Measurements from ENCODE around the gene CNOT4. TPM values are rescaled to one million over a fixed set of nuclear protein-coding genes. Genes with fewer than 3 reads are reported as not detected.

The CNOT4 gene
- total and polyA plus RNA-seq, 2 of the 13 experiments (the other 11 are each of a cell fraction or from before 2014, with no cell fraction given): 7.4 to 8.4 TPM

- no peak for FAIRE-seq
- TF ChIP-seq ADNP (CRISPR knock-in tag; IDR thresholded peaks at IDR 0.05) (no peak), RXRA (CRISPR knock-in tag; IDR thresholded peaks at IDR 0.05) (no peak)
- DNase-seq (ENCODE audit: low spot score): no peak
- H4K20me1 ChIP-seq (ENCODE audit: insufficient read depth, low read length): no peaks in the 10 kb centered on the region
- intact Hi-C loops (cut with micrococcal nuclease; ENCODE audit: unreplicated experiment) (no loop called here), in situ Hi-C loops (cut with HindIII; ENCODE audit: extremely low pct_ligation_motif_present, low pct_unique_long_range_greater_than_20kb) (no loop called here)
- no peak for ATAC-seq
- no peak overlapping the region for H3K27ac ChIP-seq (ENCODE audit: extremely low read length, insufficient read depth, low read length)
- H3K79me2 ChIP-seq (ENCODE audit: insufficient read depth, low read length): no peaks in the 10 kb centered on the region
- peaks cover 25% of the 10 kb centered on the region for H3K4me1 ChIP-seq (ENCODE audit: insufficient read depth, low read length)
- 97% methylated on average over 1 of the region's 1 CpG for WGBS (ENCODE audit: low lambda C conversion rate)
- no peak overlapping the region for H3K4me3 ChIP-seq (replicated peaks in 1 of 3; ENCODE audit: insufficient read depth in 1 of 3, low read depth in 2 of 3, low read length in 3 of 3)
- H3K9me3 ChIP-seq (ENCODE audit: low read length): no peaks in the 10 kb centered on the region
- no TSS peak for BruUV-seq (replicated peaks)
- no peaks in the 10 kb centered on the region for H3K36me3 ChIP-seq (replicated peaks in 1 of 2; ENCODE audit: control insufficient read depth in 1 of 2, insufficient read depth in 2 of 2, low read length in 2 of 2)
- no peaks in the 10 kb centered on the region for H3K27me3 ChIP-seq (ENCODE audit: control insufficient read depth in 1 of 2, insufficient read depth in 2 of 2, low read length in 2 of 2)
- H3K4me2 ChIP-seq (ENCODE audit: low read depth, low read length): no peak overlapping the region
- H3K9ac ChIP-seq (ENCODE audit: insufficient read depth, low read depth, low read length): no peak overlapping the region
- POLR2A ChIA-PET: no interaction called here
- no peak overlapping the region for H2AFZ ChIP-seq (ENCODE audit: low read length)
- CTCF ChIA-PET (ENCODE audit: low intra/inter-chr PET ratio, low total read pairs): no interaction called here
These were observed 139.2 kb downstream of the CNOT4 start for GRCh38 chr7:135370656-135371055.

DNA sequence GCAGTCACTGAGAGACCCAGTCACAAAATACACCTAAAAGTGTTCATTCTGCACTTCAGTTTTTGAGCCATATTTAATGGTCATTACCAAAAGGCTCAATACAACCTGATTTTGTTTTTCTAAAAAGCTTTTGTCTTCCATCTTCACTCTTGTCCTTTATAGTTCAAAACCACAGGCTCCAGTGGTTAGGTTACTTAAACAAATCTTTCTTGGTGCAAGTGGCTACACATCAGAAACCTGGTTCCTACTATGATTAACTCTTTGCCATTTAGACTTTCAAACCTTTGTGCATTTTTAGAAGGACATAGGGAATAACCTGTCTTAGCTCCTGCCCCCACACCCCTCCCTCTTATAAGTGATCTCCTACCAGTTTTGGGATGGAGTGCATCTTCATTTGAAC lies 140.5 kb downstream of the CNOT4 start:
- peaks cover 25% of the 10 kb centered on the region for H3K4me1 ChIP-seq (ENCODE audit: insufficient read depth, low read length)
- DNase-seq (ENCODE audit: low spot score) (no peak), ATAC-seq (no peak), FAIRE-seq (no peak)
- no peak overlapping the region for H3K4me3 ChIP-seq (replicated peaks in 1 of 3; ENCODE audit: insufficient read depth in 1 of 3, low read depth in 2 of 3, low read length in 3 of 3)
- ChIA-PET CTCF (ENCODE audit: low intra/inter-chr PET ratio, low total read pairs) (no interaction called here), POLR2A (no interaction called here)
- BruUV-seq (replicated peaks): no TSS peak
- no peak overlapping the region for H3K4me2 ChIP-seq (ENCODE audit: low read depth, low read length)
- H3K36me3 ChIP-seq (replicated peaks in 1 of 2; ENCODE audit: control insufficient read depth in 1 of 2, insufficient read depth in 2 of 2, low read length in 2 of 2): no peaks in the 10 kb centered on the region
- H3K9ac ChIP-seq (ENCODE audit: insufficient read depth, low read depth, low read length): no peak overlapping the region
- TF ChIP-seq AGO2 (optimal IDR thresholded peaks at IDR 0.05; ENCODE audit: low read depth, low read length): no peak
- TF ChIP-seq, protein P1, sequence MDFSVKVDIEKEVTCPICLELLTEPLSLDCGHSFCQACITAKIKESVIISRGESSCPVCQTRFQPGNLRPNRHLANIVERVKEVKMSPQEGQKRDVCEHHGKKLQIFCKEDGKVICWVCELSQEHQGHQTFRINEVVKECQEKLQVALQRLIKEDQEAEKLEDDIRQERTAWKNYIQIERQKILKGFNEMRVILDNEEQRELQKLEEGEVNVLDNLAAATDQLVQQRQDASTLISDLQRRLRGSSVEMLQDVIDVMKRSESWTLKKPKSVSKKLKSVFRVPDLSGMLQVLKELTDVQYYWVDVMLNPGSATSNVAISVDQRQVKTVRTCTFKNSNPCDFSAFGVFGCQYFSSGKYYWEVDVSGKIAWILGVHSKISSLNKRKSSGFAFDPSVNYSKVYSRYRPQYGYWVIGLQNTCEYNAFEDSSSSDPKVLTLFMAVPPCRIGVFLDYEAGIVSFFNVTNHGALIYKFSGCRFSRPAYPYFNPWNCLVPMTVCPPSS (IDR thresholded peaks at IDR 0.05): no peak
- TF ChIP-seq ZNF235 (CRISPR knock-in tag; IDR thresholded peaks at IDR 0.05; ENCODE audit: borderline replicate concordance): no peak
- no peak for TF ChIP-seq RFX1 (IDR thresholded peaks at IDR 0.05)
- TF ChIP-seq GPN1 (CRISPR knock-in tag; IDR thresholded peaks at IDR 0.05; ENCODE audit: borderline replicate concordance): no peak
- TF ChIP-seq ZNF567 (CRISPR knock-in tag; IDR thresholded peaks at IDR 0.05; ENCODE audit: borderline replicate concordance): no peak
- TF ChIP-seq SAFB2 (CRISPR knock-in tag; IDR thresholded peaks at IDR 0.05; ENCODE audit: borderline replicate concordance, low read depth): no peak
- no peak for TF ChIP-seq MYNN (CRISPR knock-in tag; IDR thresholded peaks at IDR 0.05; ENCODE audit: low read depth)
- TF ChIP-seq KLF6 (CRISPR knock-in tag; IDR thresholded peaks at IDR 0.05): no peak
- TF ChIP-seq HMGA1 (CRISPR knock-in tag; conservative IDR thresholded peaks at IDR 0.05): no peak
- TF ChIP-seq ZNF337 (CRISPR knock-in tag; IDR thresholded peaks at IDR 0.05; ENCODE audit: borderline replicate concordance, low read depth): no peak
- TF ChIP-seq TCF7L2 (IDR thresholded peaks at IDR 0.05; ENCODE audit: low read depth, low read length): no peak
- no peak for TF ChIP-seq SRY (CRISPR knock-in tag; IDR thresholded peaks at IDR 0.05)
- H2AFZ ChIP-seq (ENCODE audit: low read length): no peak overlapping the region
- no peaks in the 10 kb centered on the region for H3K79me2 ChIP-seq (ENCODE audit: insufficient read depth, low read length)
- H3K27me3 ChIP-seq (ENCODE audit: control insufficient read depth in 1 of 2, insufficient read depth in 2 of 2, low read length in 2 of 2): no peaks in the 10 kb centered on the region
- intact Hi-C loops (cut with micrococcal nuclease; ENCODE audit: unreplicated experiment) (no loop called here), in situ Hi-C loops (cut with HindIII; ENCODE audit: extremely low pct_ligation_motif_present, low pct_unique_long_range_greater_than_20kb) (no loop called here)
- H4K20me1 ChIP-seq (ENCODE audit: insufficient read depth, low read length): no peaks in the 10 kb centered on the region
- H3K27ac ChIP-seq (ENCODE audit: extremely low read length, insufficient read depth, low read length): no peak overlapping the region
- no peaks in the 10 kb centered on the region for H3K9me3 ChIP-seq (ENCODE audit: low read length)

Data from HepG2 (cell line).